Measurements from ENCODE around the gene SUPV3L1. TPM values are rescaled to one million over a fixed set of nuclear protein-coding genes. Genes with fewer than 3 reads are reported as not detected.

The SUPV3L1 gene
- total RNA-seq, 3 donors from 2014 or later = 23.7 to 33.5 (median 27.5) TPM

- Histone ChIP-seq H3K4me1 (ENCODE audit: low read depth) (no peaks in the 10 kb centered on the region), H3K9me3 (no peaks in the 10 kb centered on the region), H3K36me3 (ENCODE audit: low read depth) (no peaks in the 10 kb centered on the region), H3K4me3 (no peak overlapping the region)
- TF ChIP-seq, protein P1, sequence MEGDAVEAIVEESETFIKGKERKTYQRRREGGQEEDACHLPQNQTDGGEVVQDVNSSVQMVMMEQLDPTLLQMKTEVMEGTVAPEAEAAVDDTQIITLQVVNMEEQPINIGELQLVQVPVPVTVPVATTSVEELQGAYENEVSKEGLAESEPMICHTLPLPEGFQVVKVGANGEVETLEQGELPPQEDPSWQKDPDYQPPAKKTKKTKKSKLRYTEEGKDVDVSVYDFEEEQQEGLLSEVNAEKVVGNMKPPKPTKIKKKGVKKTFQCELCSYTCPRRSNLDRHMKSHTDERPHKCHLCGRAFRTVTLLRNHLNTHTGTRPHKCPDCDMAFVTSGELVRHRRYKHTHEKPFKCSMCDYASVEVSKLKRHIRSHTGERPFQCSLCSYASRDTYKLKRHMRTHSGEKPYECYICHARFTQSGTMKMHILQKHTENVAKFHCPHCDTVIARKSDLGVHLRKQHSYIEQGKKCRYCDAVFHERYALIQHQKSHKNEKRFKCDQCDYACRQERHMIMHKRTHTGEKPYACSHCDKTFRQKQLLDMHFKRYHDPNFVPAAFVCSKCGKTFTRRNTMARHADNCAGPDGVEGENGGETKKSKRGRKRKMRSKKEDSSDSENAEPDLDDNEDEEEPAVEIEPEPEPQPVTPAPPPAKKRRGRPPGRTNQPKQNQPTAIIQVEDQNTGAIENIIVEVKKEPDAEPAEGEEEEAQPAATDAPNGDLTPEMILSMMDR (IDR thresholded peaks at IDR 0.05) = no peak
- intact Hi-C loops (cut with DNase I, micrococcal nuclease) = no loop called here
- DNase-seq (no peak), ATAC-seq (no peak)
Measured at GRCh38 chr10:69208761-69209160, 28.7 kb downstream of the SUPV3L1 start.

- intact Hi-C loops (cut with DNase I, micrococcal nuclease) = no loop called here
- no peaks in the 10 kb centered on the region for H3K4me1 ChIP-seq (ENCODE audit: low read depth)
- H3K36me3 ChIP-seq (ENCODE audit: low read depth) = no peaks in the 10 kb centered on the region
- H3K9me3 ChIP-seq = no peaks in the 10 kb centered on the region
- TF ChIP-seq, protein P1 (IDR thresholded peaks at IDR 0.05) = no peak
- ATAC-seq = peak; percentile 84
- DNase-seq = no peak
- H3K4me3 ChIP-seq = no peak overlapping the region
Measured at GRCh38 chr10:69209787-69210484, 29.9 kb downstream of the SUPV3L1 start.

- TF ChIP-seq, protein P1 (IDR thresholded peaks at IDR 0.05) = no peak
- Histone ChIP-seq H3K4me3 (no peak overlapping the region), H3K4me1 (ENCODE audit: low read depth) (no peaks in the 10 kb centered on the region), H3K36me3 (ENCODE audit: low read depth) (no peaks in the 10 kb centered on the region), H3K9me3 (no peaks in the 10 kb centered on the region)
- ATAC-seq (no peak), DNase-seq (no peak)
- intact Hi-C loops (cut with DNase I, micrococcal nuclease) = no loop called here
Measured at GRCh38 chr10:69211104-69211503, 31.1 kb downstream of the SUPV3L1 start.

- TF ChIP-seq, protein P1 (IDR thresholded peaks at IDR 0.05) = no peak
- intact Hi-C loops (cut with DNase I, micrococcal nuclease) = no loop called here
- Histone ChIP-seq H3K4me3 (no peak overlapping the region), H3K4me1 (ENCODE audit: low read depth) (no peaks in the 10 kb centered on the region), H3K9me3 (no peaks in the 10 kb centered on the region), H3K36me3 (ENCODE audit: low read depth) (no peaks in the 10 kb centered on the region)
- DNase-seq = no peak
- ATAC-seq = no peak
Measured at GRCh38 chr10:69211524-69211923, 31.5 kb downstream of the SUPV3L1 start.

GRCh38 chr10:69213591-69214311 lies 33.7 kb downstream of the SUPV3L1 start:
- H3K9me3 ChIP-seq = no peaks in the 10 kb centered on the region
- H3K36me3 ChIP-seq (ENCODE audit: low read depth) = no peaks in the 10 kb centered on the region
- H3K4me1 ChIP-seq (ENCODE audit: low read depth) = no peaks in the 10 kb centered on the region
- ATAC-seq (no peak), DNase-seq (no peak)
- no peak overlapping the region for H3K4me3 ChIP-seq
- intact Hi-C loops (cut with DNase I, micrococcal nuclease) = no loop called here
- TF ChIP-seq, protein P1 (IDR thresholded peaks at IDR 0.05) = no peak
